Measurements from ENCODE around the gene NCKAP5. TPM values are rescaled to one million over a fixed set of nuclear protein-coding genes. Genes with fewer than 3 reads are reported as not detected.

The NCKAP5 gene
- total RNA-seq, 1 donor from 2014 or later = 2.7 TPM

- Histone ChIP-seq H3K4me3 (ENCODE audit: insufficient read depth, low read depth, low read length) (no peak overlapping the region), H3K4me1 (ENCODE audit: insufficient read depth, low read length) (no peaks in the 10 kb centered on the region), H4K20me1 (ENCODE audit: insufficient read depth, low read length) (no peaks in the 10 kb centered on the region), H3K9me3 (ENCODE audit: insufficient read depth, low read depth, low read length) (no peaks in the 10 kb centered on the region), H3K9ac (ENCODE audit: low read length) (no peak overlapping the region), H3K79me2 (ENCODE audit: insufficient read depth, low read length) (no peaks in the 10 kb centered on the region), H3K27me3 (ENCODE audit: insufficient read depth, low read length) (no peaks in the 10 kb centered on the region), H3K4me2 (ENCODE audit: low read length) (no peak overlapping the region), H2AFZ (ENCODE audit: low read depth, low read length) (no peak overlapping the region), H3K27ac (ENCODE audit: low read depth, low read length) (no peak overlapping the region), H3K36me3 (ENCODE audit: insufficient read depth, low read length) (no peaks in the 10 kb centered on the region)
- FAIRE-seq (no peak), DNase-seq (ENCODE audit: low read depth) (no peak)
- H3K4me1 Mint-ChIP-seq (ENCODE audit: low read depth, unreplicated experiment) = peaks cover 9% of the 10 kb centered on the region
- H3K36me3 Mint-ChIP-seq (ENCODE audit: low read depth, unreplicated experiment) = no peaks in the 10 kb centered on the region
- H3K27me3 Mint-ChIP-seq (ENCODE audit: low read depth, unreplicated experiment) = peaks cover 10% of the 10 kb centered on the region
- no peak overlapping the region for H3K4me3 Mint-ChIP-seq (ENCODE audit: unreplicated experiment)
- no peaks in the 10 kb centered on the region for H3K9me3 Mint-ChIP-seq (ENCODE audit: unreplicated experiment)
- no peak overlapping the region for H3K27ac Mint-ChIP-seq (ENCODE audit: unreplicated experiment)
- TF ChIP-seq EZH2 (IDR thresholded peaks at IDR 0.05; ENCODE audit: insufficient read depth, low read length) (no peak), CTCF (IDR thresholded peaks at IDR 0.05; ENCODE audit: insufficient read depth, low read depth, low read length) (no peak)
Observed at GRCh38 chr2:133412694-133413093, 155.6 kb downstream of the NCKAP5 start.

- no peaks in the 10 kb centered on the region for H4K20me1 ChIP-seq (ENCODE audit: insufficient read depth, low read length)
- no peaks in the 10 kb centered on the region for H3K27me3 ChIP-seq (ENCODE audit: insufficient read depth, low read length)
- no peaks in the 10 kb centered on the region for H3K36me3 Mint-ChIP-seq (ENCODE audit: low read depth, unreplicated experiment)
- no peaks in the 10 kb centered on the region for H3K36me3 ChIP-seq (ENCODE audit: insufficient read depth, low read length)
- no peak overlapping the region for H3K9ac ChIP-seq (ENCODE audit: low read length)
- H3K27ac ChIP-seq (ENCODE audit: low read depth, low read length) = no peak overlapping the region
- TF ChIP-seq EZH2 (IDR thresholded peaks at IDR 0.05; ENCODE audit: insufficient read depth, low read length) (no peak), CTCF (IDR thresholded peaks at IDR 0.05; ENCODE audit: insufficient read depth, low read depth, low read length) (no peak)
- no peak overlapping the region for H3K27ac Mint-ChIP-seq (ENCODE audit: unreplicated experiment)
- H3K9me3 ChIP-seq (ENCODE audit: insufficient read depth, low read depth, low read length) = no peaks in the 10 kb centered on the region
- H3K4me2 ChIP-seq (ENCODE audit: low read length) = no peak overlapping the region
- H2AFZ ChIP-seq (ENCODE audit: low read depth, low read length) = no peak overlapping the region
- FAIRE-seq = no peak
- H3K4me1 ChIP-seq (ENCODE audit: insufficient read depth, low read length) = no peaks in the 10 kb centered on the region
- no peaks in the 10 kb centered on the region for H3K79me2 ChIP-seq (ENCODE audit: insufficient read depth, low read length)
- H3K4me1 Mint-ChIP-seq (ENCODE audit: low read depth, unreplicated experiment) = peaks cover under 1% of the 10 kb centered on the region
- peaks cover 12% of the 10 kb centered on the region for H3K27me3 Mint-ChIP-seq (ENCODE audit: low read depth, unreplicated experiment)
- DNase-seq (ENCODE audit: low read depth) = no peak
- H3K4me3 Mint-ChIP-seq (ENCODE audit: unreplicated experiment) = no peak overlapping the region
- H3K9me3 Mint-ChIP-seq (ENCODE audit: unreplicated experiment) = no peaks in the 10 kb centered on the region
- no peak overlapping the region for H3K4me3 ChIP-seq (ENCODE audit: insufficient read depth, low read depth, low read length)
Observed at GRCh38 chr2:133411857-133412256, 156.4 kb downstream of the NCKAP5 start.

GRCh38 chr2:133411101-133411500, 157.2 kb downstream of the NCKAP5 start:
- no peaks in the 10 kb centered on the region for H3K9me3 ChIP-seq (ENCODE audit: insufficient read depth, low read depth, low read length)
- no peak overlapping the region for H2AFZ ChIP-seq (ENCODE audit: low read depth, low read length)
- Mint-ChIP-seq H3K36me3 (ENCODE audit: low read depth, unreplicated experiment) (no peaks in the 10 kb centered on the region), H3K4me3 (ENCODE audit: unreplicated experiment) (no peak overlapping the region), H3K27ac (ENCODE audit: unreplicated experiment) (no peak overlapping the region), H3K4me1 (ENCODE audit: low read depth, unreplicated experiment) (no peaks in the 10 kb centered on the region), H3K27me3 (ENCODE audit: low read depth, unreplicated experiment) (peaks cover 12% of the 10 kb centered on the region), H3K9me3 (ENCODE audit: unreplicated experiment) (no peaks in the 10 kb centered on the region)
- H3K27ac ChIP-seq (ENCODE audit: low read depth, low read length) = no peak overlapping the region
- TF ChIP-seq EZH2 (IDR thresholded peaks at IDR 0.05; ENCODE audit: insufficient read depth, low read length) (no peak), CTCF (IDR thresholded peaks at IDR 0.05; ENCODE audit: insufficient read depth, low read depth, low read length) (no peak)
- no peak for FAIRE-seq
- no peaks in the 10 kb centered on the region for H3K4me1 ChIP-seq (ENCODE audit: insufficient read depth, low read length)
- H4K20me1 ChIP-seq (ENCODE audit: insufficient read depth, low read length) = no peaks in the 10 kb centered on the region
- no peaks in the 10 kb centered on the region for H3K27me3 ChIP-seq (ENCODE audit: insufficient read depth, low read length)
- H3K9ac ChIP-seq (ENCODE audit: low read length) = no peak overlapping the region
- no peak overlapping the region for H3K4me2 ChIP-seq (ENCODE audit: low read length)
- no peaks in the 10 kb centered on the region for H3K36me3 ChIP-seq (ENCODE audit: insufficient read depth, low read length)
- DNase-seq (ENCODE audit: low read depth) = no peak
- H3K4me3 ChIP-seq (ENCODE audit: insufficient read depth, low read depth, low read length) = no peak overlapping the region
- H3K79me2 ChIP-seq (ENCODE audit: insufficient read depth, low read length) = no peaks in the 10 kb centered on the region
